ENCODE data around the gene MBNL3. TPM values are rescaled to one million over a fixed set of nuclear protein-coding genes. Genes with fewer than 3 reads are reported as not detected.

Gene MBNL3
- total RNA-seq, 1 experiment from 2014 or later = 2.6 TPM

DNA sequence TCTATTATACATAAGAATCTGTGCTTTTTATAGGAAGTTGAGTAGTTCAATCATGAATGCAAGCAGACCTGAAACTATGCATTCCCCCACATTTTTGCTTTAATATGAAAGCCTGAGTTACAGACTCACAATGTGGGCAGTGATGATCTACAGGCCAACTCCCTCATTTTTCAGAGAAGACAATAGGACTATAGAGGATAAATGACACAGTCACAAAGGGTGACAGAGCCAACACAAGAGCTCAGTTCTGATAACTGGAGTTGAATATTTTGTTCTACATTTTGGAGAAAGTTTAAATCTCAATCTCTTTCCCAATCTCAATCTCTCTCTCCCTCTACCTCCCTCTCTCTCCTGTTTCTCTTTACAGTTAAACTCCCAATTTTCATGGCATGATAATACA is 27.0 kb downstream of the MBNL3 start:
- Histone ChIP-seq H3K18ac (ENCODE audit: insufficient read length, low read depth, low read length) (no peak overlapping the region), H2BK5ac (ENCODE audit: insufficient read length, low read length) (no peak overlapping the region), H3K56ac (ENCODE audit: insufficient read length, low read depth, low read length) (no peak overlapping the region), H2AK5ac (ENCODE audit: insufficient read length, low read length) (no peak overlapping the region), H3K4ac (ENCODE audit: low read depth, low read length) (no peak overlapping the region), H2BK12ac (ENCODE audit: insufficient read length, low read depth, low read length) (no peak overlapping the region), H2BK15ac (ENCODE audit: low read depth, low read length) (no peak overlapping the region), H2BK120ac (ENCODE audit: low read depth, low read length, poor library complexity, severe bottlenecking) (no peak overlapping the region), H4K8ac (replicated peaks; ENCODE audit: insufficient read length, low read depth, low read length) (no peak overlapping the region), H2BK20ac (ENCODE audit: low read depth, low read length, poor library complexity, severe bottlenecking) (no peak overlapping the region), H3K9me3 (ENCODE audit: control insufficient read depth, low read depth, low read length) (no peaks in the 10 kb centered on the region), H4K5ac (ENCODE audit: insufficient read length, low read depth, low read length) (no peak overlapping the region), H2AFZ (ENCODE audit: low read length) (no peak overlapping the region), H3K79me2 (ENCODE audit: insufficient read depth, low read length) (no peaks in the 10 kb centered on the region), H3K4me2 (ENCODE audit: insufficient read depth, insufficient read length, low read length) (no peak overlapping the region), H3K79me1 (ENCODE audit: insufficient read depth, low read depth, low read length, poor library complexity, severe bottlenecking) (no peaks in the 10 kb centered on the region), H3K27ac (ENCODE audit: insufficient read length, low read depth, low read length) (no peak overlapping the region), H3K23me2 (ENCODE audit: insufficient read length, low read depth, low read length, poor library complexity, severe bottlenecking) (no peaks in the 10 kb centered on the region), H3T11ph (ENCODE audit: low read length) (no peak overlapping the region), H3K14ac (ENCODE audit: insufficient read depth, low read length) (no peak overlapping the region), H4K91ac (ENCODE audit: insufficient read length, low read depth, low read length) (no peak overlapping the region), H4K20me1 (ENCODE audit: control insufficient read depth, insufficient read depth, insufficient read length) (no peaks in the 10 kb centered on the region), H3K23ac (ENCODE audit: insufficient read length, low read depth, low read length) (no peak overlapping the region), H3K9ac (ENCODE audit: extremely low read depth, insufficient read length, low read length) (no peak overlapping the region), H3K27me3 (ENCODE audit: insufficient read depth, low read length) (no peaks in the 10 kb centered on the region), H3K4me1 (ENCODE audit: insufficient read depth, low read length) (no peaks in the 10 kb centered on the region)
- no peaks in the 10 kb centered on the region for H3K4me1 Mint-ChIP-seq
- no peak overlapping the region for H3K27ac Mint-ChIP-seq
- DNase-seq = no peak
- TF ChIP-seq, protein P1, sequence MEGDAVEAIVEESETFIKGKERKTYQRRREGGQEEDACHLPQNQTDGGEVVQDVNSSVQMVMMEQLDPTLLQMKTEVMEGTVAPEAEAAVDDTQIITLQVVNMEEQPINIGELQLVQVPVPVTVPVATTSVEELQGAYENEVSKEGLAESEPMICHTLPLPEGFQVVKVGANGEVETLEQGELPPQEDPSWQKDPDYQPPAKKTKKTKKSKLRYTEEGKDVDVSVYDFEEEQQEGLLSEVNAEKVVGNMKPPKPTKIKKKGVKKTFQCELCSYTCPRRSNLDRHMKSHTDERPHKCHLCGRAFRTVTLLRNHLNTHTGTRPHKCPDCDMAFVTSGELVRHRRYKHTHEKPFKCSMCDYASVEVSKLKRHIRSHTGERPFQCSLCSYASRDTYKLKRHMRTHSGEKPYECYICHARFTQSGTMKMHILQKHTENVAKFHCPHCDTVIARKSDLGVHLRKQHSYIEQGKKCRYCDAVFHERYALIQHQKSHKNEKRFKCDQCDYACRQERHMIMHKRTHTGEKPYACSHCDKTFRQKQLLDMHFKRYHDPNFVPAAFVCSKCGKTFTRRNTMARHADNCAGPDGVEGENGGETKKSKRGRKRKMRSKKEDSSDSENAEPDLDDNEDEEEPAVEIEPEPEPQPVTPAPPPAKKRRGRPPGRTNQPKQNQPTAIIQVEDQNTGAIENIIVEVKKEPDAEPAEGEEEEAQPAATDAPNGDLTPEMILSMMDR (conservative IDR thresholded peaks at IDR 0.05) = no peak
- H3K36me3 Mint-ChIP-seq (ENCODE audit: insufficient read depth in 1 of 3, low read depth in 3 of 3) = no peaks in the 10 kb centered on the region; a peak in 2 of 7 replicates
- H3K4me3 Mint-ChIP-seq = no peak overlapping the region
- H3K27me3 Mint-ChIP-seq (ENCODE audit: low read depth) = no peaks in the 10 kb centered on the region
- peaks cover 2 to 4% of the 10 kb centered on the region in 2 experiments; a peak in 2 of 5 replicates for H3K9me3 Mint-ChIP-seq
